Gastroesophageal sphincter (tissue), 3 donors: Measurements from ENCODE around the gene JMJD4.

ENCODE experiments used
- POLR2AphosphoS5 ChIP-seq: sonication (generic); formaldehyde crosslinking; IDR thresholded peaks from one replicate; pipeline ENCODE4 v1.6.1; 2017; ENCODE audit warnings: antibody characterized with exemption
- TF ChIP-seq, protein P1 (sequence below), 4 experiments: fragments of 200-600 bp in 2 of 4; fragments of 450-650 bp in 2 of 4; sonication (generic) in 1 of 4; IDR thresholded peaks; one replicate each; pipeline ENCODE4 v1.5.1; 2017 to 2019; ENCODE audit warnings: antibody characterized with exemption in 4 of 4, mild to moderate bottlenecking in 2 of 4, moderate library complexity in 2 of 4

- TF ChIP-seq, protein P1, sequence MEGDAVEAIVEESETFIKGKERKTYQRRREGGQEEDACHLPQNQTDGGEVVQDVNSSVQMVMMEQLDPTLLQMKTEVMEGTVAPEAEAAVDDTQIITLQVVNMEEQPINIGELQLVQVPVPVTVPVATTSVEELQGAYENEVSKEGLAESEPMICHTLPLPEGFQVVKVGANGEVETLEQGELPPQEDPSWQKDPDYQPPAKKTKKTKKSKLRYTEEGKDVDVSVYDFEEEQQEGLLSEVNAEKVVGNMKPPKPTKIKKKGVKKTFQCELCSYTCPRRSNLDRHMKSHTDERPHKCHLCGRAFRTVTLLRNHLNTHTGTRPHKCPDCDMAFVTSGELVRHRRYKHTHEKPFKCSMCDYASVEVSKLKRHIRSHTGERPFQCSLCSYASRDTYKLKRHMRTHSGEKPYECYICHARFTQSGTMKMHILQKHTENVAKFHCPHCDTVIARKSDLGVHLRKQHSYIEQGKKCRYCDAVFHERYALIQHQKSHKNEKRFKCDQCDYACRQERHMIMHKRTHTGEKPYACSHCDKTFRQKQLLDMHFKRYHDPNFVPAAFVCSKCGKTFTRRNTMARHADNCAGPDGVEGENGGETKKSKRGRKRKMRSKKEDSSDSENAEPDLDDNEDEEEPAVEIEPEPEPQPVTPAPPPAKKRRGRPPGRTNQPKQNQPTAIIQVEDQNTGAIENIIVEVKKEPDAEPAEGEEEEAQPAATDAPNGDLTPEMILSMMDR (IDR thresholded peaks at IDR 0.05): no peak
- TF ChIP-seq POLR2AphosphoS5: no peak
These were observed 44.6 kb upstream of the JMJD4 start for GRCh38 chr1:227779685-227780084.
